Activated naive CD8-positive, alpha-beta T cell (primary cell): ENCODE results near the gene KIFC3.

Experiments used
- H3K27ac Mint-ChIP-seq: one replicate; pipeline ENCODE4 v1.8.0; 2021; ENCODE audit warnings: mixed read lengths
- H3K27me3 Mint-ChIP-seq: one replicate; pipeline ENCODE4 v1.8.0; 2021; ENCODE audit warnings: mixed read lengths
- H3K36me3 Mint-ChIP-seq: one replicate; pipeline ENCODE4 v1.8.0; 2021; ENCODE audit warnings: mixed read lengths
- H3K4me1 Mint-ChIP-seq: one replicate; pipeline ENCODE4 v1.8.0; 2021; ENCODE audit warnings: low read depth, mixed read lengths
- H3K4me3 Mint-ChIP-seq: one replicate; pipeline ENCODE4 v1.8.0; 2021; ENCODE audit warnings: mild to moderate bottlenecking, mixed read lengths
- H3K9me3 Mint-ChIP-seq: one replicate; pipeline ENCODE4 v1.8.0; 2021; ENCODE audit warnings: low read depth, mixed read lengths

KIFC3 gene

GRCh38 chr16:57743458-57743857 lies 58.8 kb downstream of the KIFC3 start:
- Mint-ChIP-seq H3K27me3 (no peaks in the 10 kb centered on the region), H3K4me1 (peaks cover 2% of the 10 kb centered on the region), H3K4me3 (no peak overlapping the region), H3K27ac (no peak overlapping the region), H3K36me3 (peaks cover 2% of the 10 kb centered on the region), H3K9me3 (no peaks in the 10 kb centered on the region)

GRCh38 chr16:57742543-57742942 lies 59.7 kb downstream of the KIFC3 start:
- H3K27ac Mint-ChIP-seq: no peak overlapping the region
- no peak overlapping the region for H3K4me3 Mint-ChIP-seq
- peaks cover 6% of the 10 kb centered on the region for H3K4me1 Mint-ChIP-seq
- peaks cover 2% of the 10 kb centered on the region for H3K36me3 Mint-ChIP-seq
- no peaks in the 10 kb centered on the region for H3K27me3 Mint-ChIP-seq
- H3K9me3 Mint-ChIP-seq: no peaks in the 10 kb centered on the region

GRCh38 chr16:57741660-57742191 lies 60.6 kb downstream of the KIFC3 start:
- no peaks in the 10 kb centered on the region for H3K9me3 Mint-ChIP-seq

GRCh38 chr16:57740423-57741071 lies 61.7 kb downstream of the KIFC3 start:
- H3K9me3 Mint-ChIP-seq: no peaks in the 10 kb centered on the region
- H3K27ac Mint-ChIP-seq: no peak overlapping the region
- no peaks in the 10 kb centered on the region for H3K27me3 Mint-ChIP-seq
- no peaks in the 10 kb centered on the region for H3K36me3 Mint-ChIP-seq
- H3K4me1 Mint-ChIP-seq: peaks cover 21% of the 10 kb centered on the region
- H3K4me3 Mint-ChIP-seq: no peak overlapping the region

More at GRCh38 chr16:57741660-57742191, 60.6 kb downstream of the KIFC3 start:
- H3K27me3 Mint-ChIP-seq: no peaks in the 10 kb centered on the region
- H3K27ac Mint-ChIP-seq: no peak overlapping the region
- peaks cover 2% of the 10 kb centered on the region for H3K36me3 Mint-ChIP-seq
- H3K4me3 Mint-ChIP-seq: no peak overlapping the region
- peaks cover 14% of the 10 kb centered on the region for H3K4me1 Mint-ChIP-seq

GRCh38 chr16:57739756-57740422 lies 62.4 kb downstream of the KIFC3 start:
- Mint-ChIP-seq H3K27me3 (no peaks in the 10 kb centered on the region), H3K36me3 (no peaks in the 10 kb centered on the region), H3K27ac (no peak overlapping the region), H3K4me3 (no peak overlapping the region), H3K9me3 (no peaks in the 10 kb centered on the region), H3K4me1 (peaks cover 24% of the 10 kb centered on the region)

- no peaks in the 10 kb centered on the region for H3K27me3 Mint-ChIP-seq
- no peaks in the 10 kb centered on the region for H3K36me3 Mint-ChIP-seq
- H3K4me3 Mint-ChIP-seq: no peak overlapping the region
- H3K9me3 Mint-ChIP-seq: no peaks in the 10 kb centered on the region
- H3K4me1 Mint-ChIP-seq: peaks cover 24% of the 10 kb centered on the region
- no peak overlapping the region for H3K27ac Mint-ChIP-seq
Measured at GRCh38 chr16:57738844-57739243, 63.4 kb downstream of the KIFC3 start.

- H3K36me3 Mint-ChIP-seq: peaks cover 4% of the 10 kb centered on the region
- no peaks in the 10 kb centered on the region for H3K27me3 Mint-ChIP-seq
- H3K4me3 Mint-ChIP-seq: peak overlapping the region; percentile 94
- H3K4me1 Mint-ChIP-seq: peaks cover 24% of the 10 kb centered on the region
- H3K9me3 Mint-ChIP-seq: no peaks in the 10 kb centered on the region
- peak overlapping the region; percentile 98 for H3K27ac Mint-ChIP-seq
Measured at GRCh38 chr16:57736419-57737351, 65.6 kb downstream of the KIFC3 start.

GRCh38 chr16:57735755-57736418 lies 66.4 kb downstream of the KIFC3 start, which contains the start of gene KATNB1:
Gene KATNB1, plus strand, starts transcription at chr16:57735770. Its CDS starts 1,474 bp downstream, at chr16:57737244.
- Mint-ChIP-seq H3K27ac (peak within 1 kb of the TSS; percentile 98), H3K9me3 (no peaks in the 10 kb centered on the region), H3K4me1 (peaks cover 24% of the 10 kb centered on the region), H3K4me3 (peak within 1 kb of the TSS; percentile 94), H3K27me3 (no peaks in the 10 kb centered on the region), H3K36me3 (peaks cover 4% of the 10 kb centered on the region)

GRCh38 chr16:57734925-57735754 lies 67.2 kb downstream of the KIFC3 start:
- no peaks in the 10 kb centered on the region for H3K9me3 Mint-ChIP-seq
- peak overlapping the region; percentile 94 for H3K4me3 Mint-ChIP-seq
- no peaks in the 10 kb centered on the region for H3K27me3 Mint-ChIP-seq
- peaks cover 24% of the 10 kb centered on the region for H3K4me1 Mint-ChIP-seq
- H3K27ac Mint-ChIP-seq: peak overlapping the region; percentile 98
- peaks cover 4% of the 10 kb centered on the region for H3K36me3 Mint-ChIP-seq

- H3K27me3 Mint-ChIP-seq: no peaks in the 10 kb centered on the region
- no peaks in the 10 kb centered on the region for H3K9me3 Mint-ChIP-seq
- peak overlapping the region; percentile 98 for H3K27ac Mint-ChIP-seq
- peak overlapping the region; percentile 94 for H3K4me3 Mint-ChIP-seq
- H3K36me3 Mint-ChIP-seq: peaks cover 4% of the 10 kb centered on the region
- H3K4me1 Mint-ChIP-seq: peaks cover 24% of the 10 kb centered on the region
Measured at GRCh38 chr16:57734308-57734924, 67.9 kb downstream of the KIFC3 start.

GRCh38 chr16:57732714-57733113 lies 69.6 kb downstream of the KIFC3 start:
- no peaks in the 10 kb centered on the region for H3K27me3 Mint-ChIP-seq
- H3K36me3 Mint-ChIP-seq: peaks cover 4% of the 10 kb centered on the region
- H3K27ac Mint-ChIP-seq: peak overlapping the region; percentile 61
- peaks cover 20% of the 10 kb centered on the region for H3K4me1 Mint-ChIP-seq
- H3K9me3 Mint-ChIP-seq: no peaks in the 10 kb centered on the region
- no peak overlapping the region for H3K4me3 Mint-ChIP-seq

GRCh38 chr16:57732037-57732436 lies 70.3 kb downstream of the KIFC3 start:
- Mint-ChIP-seq H3K27me3 (no peaks in the 10 kb centered on the region), H3K4me3 (no peak overlapping the region), H3K9me3 (no peaks in the 10 kb centered on the region), H3K27ac (no peak overlapping the region), H3K4me1 (peaks cover 13% of the 10 kb centered on the region), H3K36me3 (peaks cover 4% of the 10 kb centered on the region)
